Fibroblast of skin of right biceps (primary cell): ENCODE measurements around the gene PARK7.

Source experiments
- DNase-seq: peaks from one replicate; pipeline ENCODE4 v3.0.0-alpha.2; 2013

Gene PARK7

DNA sequence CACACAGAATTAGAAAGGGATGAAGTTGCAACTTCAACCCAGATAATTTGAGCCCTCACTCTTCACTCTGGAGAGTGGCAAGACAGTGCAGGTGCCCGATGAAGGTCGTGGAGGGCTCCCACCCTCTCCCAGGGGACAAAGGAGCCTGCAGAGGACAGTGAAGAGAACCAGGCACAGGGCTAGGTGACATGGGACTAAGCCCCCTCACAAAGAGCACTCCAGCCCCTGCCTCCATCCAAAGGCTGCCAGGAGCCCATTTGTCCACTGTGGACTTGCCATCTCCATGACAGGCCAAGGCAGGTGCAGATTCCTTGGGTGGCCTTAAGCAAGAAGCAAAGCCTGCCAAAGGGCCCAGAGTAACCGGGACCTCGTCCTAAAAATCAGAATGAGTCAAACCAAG is 49.5 kb downstream of the PARK7 start:
- no peak for DNase-seq

DNA sequence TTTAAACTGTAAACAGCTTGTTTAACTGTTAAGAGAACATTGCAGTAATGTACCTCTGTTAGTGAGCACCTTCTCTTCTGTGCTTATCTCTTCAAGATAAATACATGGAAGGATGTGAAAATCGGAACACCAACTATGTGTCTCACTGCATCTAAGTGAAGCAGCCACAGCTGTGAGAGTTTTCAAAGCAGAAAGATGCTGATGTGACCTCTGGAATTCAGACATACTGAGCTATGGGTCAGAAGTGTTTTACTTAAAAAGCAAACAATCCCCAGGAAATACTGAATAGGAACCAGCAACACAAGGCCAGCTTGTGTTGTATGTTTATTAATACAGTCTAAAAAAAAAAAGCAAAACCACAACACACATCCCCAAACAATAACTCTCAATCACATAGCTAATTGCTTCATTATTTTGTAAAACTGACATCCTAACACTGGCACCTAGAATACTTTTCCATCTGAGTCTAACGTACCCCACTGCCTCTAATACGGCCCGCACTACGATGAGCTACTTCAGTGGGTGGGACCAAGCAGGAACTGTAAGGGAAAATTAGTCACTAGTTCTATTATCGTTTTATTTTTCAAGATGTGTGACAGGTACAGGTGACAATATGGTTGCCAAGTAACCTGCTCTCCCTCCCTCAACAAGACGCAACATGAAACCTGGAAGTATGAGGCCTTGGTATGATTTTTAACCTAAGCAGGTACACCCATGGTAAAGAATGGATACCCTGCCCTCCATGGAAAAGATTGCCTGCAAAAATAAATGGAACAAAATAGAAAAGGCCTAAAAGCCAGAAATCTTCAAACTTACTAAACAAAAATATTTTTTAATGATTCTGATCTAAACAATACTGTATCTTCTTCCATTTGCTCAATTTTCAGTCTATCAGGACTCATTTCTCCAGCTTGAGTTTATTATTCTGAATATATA is 50.7 kb downstream of the PARK7 start:
- DNase-seq, result no peak

DNA sequence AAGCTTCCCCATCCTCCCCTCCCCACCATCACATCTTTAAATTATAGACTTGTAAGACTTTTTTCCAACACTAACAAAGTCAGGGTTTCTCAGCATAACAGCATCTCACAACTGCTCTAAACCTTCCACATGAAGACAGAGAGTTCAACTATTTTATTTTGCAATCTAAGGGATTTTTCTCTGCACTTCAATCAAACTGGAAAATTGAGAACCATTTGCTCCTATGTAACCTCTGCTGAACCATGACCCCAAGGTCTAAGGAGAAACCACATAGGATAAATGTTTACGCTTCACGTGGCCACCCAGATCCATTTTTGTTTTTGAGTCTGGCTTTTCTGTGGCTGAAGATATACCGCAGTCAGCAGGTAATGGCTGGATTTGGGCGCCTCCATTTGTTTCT is 51.4 kb downstream of the PARK7 start:
- no peak for DNase-seq

DNA sequence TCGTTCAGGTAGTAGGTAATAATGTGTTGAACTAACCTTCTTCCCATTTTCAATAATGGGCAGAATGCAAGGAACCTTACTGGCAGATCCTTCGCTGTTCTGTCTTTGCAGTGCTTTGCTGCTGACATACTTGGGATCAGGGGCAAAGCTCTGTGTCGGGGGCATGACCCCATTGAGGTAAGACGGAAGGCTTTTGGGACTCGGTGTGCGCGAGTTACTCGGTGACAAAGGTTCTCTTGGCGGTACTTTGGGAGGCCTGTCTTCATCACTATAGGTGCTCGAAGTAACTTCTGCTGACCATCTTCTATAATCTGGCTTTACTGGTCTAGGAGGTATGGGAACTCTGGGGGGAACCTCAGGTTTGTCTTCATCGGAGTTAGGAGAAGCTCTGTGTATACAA is 51.9 kb downstream of the PARK7 start:
- no peak for DNase-seq

DNA sequence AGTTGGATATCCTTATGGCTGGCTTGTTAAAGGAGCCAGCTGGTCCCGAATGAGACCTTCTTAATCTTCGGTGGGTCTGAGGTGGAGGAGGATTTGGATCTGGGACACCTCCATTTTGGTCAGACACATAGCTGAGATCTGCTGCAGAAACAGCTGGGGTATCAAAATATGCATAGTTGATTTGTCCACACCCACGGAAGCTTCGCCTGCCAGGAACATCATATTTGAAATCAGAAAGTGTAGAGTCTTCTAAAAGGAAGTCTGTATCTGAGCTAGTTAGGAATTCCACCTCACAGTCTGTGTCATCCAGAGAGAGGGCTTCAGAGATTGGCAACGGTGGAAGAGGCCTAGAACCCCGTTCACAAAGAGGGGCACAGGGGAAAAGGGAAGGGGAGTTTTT is 52.3 kb downstream of the PARK7 start:
- no peak for DNase-seq

DNA sequence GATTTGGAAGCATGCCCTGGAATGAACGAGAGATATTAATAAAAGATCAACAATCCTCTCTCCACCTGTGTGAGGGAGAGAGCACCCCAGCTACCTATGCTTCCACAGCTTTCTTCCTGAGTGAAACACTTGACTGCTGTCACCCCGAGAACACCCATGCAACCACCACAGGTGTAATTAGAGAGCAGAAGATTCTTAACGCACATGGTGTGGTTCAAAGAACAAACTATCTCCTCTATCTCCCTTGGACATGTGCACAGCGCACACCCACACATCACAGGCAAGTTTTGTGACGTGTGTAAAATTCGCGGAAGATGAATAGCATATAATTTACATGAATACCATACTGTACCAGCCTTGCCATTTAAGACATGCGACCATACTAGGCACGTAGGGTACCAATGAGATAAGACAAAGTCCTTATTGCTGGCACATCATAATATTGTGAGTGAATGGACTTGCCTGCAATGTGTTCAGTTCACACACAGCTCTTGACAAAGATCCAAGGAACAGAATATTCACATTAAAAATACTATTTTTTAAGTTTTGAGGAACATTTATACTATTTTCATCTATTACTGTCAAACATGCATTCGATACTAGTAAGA is 53.0 kb downstream of the PARK7 start:
- DNase-seq, result no peak

DNA sequence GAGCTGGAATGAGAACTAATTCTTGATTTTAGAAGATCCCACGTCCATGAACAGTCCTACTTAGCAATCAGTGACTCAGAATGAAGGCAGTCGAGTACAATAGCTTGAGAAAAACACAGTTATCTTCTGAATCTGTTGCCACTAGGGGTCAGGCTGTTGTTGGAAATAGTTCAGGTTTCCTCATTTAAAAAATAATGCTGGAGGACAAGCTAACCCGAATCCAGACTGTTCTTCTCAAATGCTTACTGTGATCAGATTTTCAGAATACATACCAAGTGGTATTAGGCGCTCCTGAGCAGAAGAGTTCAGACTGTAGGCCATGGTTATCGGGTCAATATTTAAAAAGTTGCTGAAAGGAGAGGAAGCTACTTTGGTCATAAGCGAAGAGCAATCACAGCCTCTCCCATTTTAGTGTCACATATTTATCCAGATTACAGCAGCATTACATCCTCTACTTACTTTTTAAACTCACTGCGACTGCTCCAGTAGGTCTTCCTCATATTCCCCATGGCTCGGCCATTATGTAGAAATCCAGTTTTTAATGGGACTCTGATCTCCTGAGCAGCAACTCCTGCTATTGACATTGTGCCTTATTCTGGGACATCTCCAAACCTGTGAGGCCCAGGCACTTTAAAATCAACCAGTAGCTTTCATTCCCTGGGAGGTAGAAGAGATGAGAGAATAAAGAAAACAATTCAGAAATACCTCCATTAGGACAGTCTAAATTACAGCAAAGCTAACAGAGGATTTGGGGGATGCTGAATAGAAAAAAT is 53.7 kb downstream of the PARK7 start:
- peak; percentile 88 for DNase-seq

DNA sequence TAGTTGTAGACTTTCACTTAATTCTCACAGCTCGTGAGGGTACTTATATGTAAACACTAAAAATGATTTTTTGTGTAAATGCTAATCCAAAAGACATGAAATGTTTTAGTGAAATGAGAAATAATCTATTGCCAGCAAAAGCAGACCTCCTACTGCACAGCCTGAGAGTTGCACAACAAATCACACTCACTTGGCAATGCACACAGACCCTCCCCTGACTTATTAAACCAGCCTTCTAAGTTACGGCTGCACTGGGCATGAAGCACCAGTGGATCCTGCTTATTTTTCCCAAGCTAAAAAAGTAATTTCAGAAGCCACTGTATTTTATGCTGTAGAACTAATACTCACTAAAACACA is 54.3 kb downstream of the PARK7 start:
- peak; percentile 27 for DNase-seq

DNA sequence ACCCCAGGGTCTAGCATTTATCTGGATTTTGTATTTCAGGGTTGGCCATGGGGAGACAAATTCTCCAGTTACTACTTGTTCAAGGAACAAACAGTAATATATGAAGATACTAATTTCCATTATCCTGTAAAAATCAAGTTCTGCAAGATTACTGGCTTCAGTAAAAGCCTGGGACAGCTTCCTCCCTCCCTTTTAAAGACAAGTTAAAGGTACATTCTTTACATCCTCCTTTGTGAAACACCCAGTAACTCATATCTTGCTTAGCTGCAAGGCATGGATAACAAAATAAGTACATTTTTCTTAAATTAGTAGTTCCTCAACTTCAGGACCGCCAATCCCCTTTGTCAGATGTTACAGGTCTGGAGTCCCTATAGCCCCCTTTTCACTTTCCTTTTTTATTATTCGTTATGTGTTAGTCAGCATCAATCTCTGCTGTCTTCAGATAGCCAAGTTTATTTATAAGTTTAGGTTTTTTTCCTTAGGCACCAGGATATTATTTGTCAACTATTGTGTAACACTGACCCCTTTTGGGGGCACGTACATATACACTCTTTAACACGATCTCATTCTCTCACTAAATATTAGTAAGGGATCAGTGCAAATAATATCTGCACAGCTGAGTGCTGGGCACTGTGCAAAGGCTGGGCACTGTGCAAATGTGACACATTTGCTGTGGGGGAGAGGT is 54.8 kb downstream of the PARK7 start:
- no peak for DNase-seq

DNA sequence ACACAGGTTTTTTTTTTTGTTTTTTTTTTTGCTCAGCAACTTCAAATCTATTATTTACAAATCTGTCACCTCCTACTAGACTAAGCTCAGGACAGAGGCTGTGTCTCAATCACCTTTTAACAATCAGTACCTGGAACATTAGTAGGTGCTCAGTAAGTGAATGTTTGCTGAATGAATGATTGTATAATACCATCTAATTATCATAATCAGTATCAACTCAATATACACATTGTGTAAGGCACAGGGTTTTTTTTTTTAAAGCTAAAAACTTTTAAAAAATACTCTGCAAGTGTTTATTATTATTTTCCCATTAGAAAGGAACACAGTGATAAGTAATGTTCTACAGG is 55.4 kb downstream of the PARK7 start:
- DNase-seq, result no peak

DNA sequence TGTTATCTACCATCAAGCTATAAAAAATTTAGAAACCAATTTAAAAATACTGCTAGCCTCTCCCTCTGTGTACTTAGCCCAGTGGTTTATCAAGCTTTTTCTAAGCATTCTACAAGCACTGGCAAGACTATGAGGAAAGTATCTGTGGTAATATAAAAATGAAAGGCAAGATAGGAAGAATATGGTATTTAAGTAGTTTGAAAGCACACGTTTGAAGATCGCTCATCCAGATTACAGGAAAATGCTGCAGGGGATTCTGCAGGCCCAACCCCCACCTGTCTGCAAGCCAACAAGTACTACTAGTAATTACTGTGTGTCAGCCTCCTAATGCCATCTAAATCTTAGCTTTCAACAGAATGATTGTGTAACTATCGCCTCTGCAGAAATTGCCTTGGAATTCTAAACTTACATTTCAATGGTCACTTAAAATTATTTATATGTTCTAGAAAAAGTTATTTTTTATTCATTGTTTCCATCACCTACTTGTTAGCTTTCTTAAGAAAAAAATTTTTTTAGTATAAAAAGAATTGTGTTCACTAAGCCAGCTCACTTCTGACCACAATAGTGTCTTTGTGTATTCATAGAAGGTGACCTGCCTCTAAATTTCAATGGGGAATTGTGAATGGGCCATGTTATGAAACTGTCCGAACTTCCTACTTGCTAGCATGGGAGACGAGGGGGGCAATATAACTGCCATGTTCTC is 56.1 kb downstream of the PARK7 start:
- DNase-seq, result peak; percentile 89

DNA sequence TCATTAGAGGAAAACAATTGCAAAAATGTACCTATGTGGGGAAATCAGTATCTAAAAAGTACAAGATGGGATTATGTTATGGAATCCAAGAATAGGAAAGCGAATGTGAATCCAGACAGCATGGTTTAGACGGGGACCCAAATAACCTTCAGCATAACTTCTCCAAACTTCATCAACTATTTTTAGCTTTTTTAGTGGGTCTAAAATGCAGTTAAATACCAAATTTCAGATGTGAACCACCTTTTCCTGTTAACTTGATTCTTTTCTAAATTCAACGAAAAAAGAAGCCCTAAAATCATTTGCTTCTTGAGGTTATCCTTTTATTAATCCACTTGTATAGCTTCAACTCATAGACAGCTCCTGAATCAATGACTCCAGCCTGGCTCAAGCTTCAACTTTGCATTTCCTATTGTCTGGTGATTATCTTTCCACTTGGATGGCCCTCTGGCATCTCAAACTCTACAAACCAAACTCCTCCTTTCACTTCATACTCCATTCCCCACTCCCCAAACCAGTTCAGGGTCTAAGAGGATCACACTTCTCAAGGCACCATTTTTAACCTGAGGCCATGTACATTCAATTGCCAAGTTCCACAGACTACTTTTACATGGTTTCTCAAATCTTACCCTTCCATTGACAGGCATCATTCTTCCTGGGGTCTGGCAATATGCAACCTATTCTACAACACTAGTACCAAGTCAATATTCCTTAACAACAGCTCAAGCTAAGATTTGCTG is 57.1 kb downstream of the PARK7 start:
- DNase-seq, result no peak

DNA sequence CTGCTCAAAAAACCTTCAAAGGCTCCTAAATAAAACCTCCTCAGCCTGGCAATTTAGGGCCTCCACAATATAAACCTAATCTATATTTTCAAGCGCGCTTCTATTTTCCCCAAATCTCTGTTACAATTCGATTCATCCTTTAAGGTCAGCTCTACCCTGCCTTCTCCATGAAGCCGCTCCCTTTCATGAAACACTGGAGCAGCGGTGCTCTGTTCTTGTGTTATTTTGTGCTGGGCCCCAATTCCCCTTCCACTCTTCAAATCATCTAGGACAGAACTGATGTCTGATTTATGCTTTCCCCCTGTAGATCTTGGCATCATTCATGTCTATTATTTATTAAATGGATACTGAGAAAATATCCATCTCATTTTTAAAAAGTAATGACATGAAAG is 57.7 kb downstream of the PARK7 start:
- DNase-seq, result no peak

DNA sequence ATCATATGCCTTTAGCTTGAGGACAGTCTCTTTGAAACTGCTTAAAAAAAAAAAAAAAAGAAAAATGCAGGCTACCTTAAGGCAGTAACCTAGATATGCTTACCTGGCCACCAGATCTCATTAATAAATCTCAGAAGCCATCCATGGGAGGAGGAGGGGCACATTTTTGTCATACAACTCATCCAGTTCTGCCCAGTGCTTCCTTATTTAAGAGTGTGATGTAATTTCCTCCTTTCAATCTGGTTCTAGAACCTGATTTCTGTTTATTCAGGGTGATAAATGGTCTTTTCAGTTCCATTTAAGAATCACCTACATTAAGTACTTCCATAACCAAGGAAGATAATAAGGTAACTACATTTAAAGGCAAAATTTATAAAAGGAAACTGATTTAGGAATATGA is 58.5 kb downstream of the PARK7 start:
- DNase-seq, result peak; percentile 65

DNA sequence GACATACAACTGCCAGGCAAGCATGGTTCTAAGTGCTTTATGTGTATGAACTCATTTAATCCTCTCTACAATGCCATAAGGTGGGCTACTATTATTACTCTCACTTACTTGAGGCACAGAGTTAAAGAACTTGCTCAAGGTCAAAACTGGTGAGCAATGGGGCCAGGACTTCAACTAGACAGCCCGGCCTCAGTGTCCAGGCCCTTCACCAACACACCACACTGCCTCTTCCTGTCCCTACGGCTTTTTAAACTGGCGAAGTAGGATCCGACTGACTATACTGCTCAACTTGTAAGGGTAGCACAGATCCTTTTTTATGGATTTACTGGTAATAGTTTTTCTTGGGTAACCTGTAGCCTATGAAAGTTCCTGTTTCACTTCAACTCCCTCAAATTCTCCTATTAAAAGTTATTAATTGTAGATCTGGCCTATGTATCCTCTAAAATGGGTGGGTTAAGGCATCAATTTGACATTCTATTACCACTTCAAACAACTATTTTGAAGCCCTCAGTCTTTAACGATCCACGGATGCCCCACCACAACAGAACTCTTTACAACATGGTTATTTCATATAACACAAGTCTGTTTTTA is 60.3 kb downstream of the PARK7 start:
- no peak for DNase-seq

DNA sequence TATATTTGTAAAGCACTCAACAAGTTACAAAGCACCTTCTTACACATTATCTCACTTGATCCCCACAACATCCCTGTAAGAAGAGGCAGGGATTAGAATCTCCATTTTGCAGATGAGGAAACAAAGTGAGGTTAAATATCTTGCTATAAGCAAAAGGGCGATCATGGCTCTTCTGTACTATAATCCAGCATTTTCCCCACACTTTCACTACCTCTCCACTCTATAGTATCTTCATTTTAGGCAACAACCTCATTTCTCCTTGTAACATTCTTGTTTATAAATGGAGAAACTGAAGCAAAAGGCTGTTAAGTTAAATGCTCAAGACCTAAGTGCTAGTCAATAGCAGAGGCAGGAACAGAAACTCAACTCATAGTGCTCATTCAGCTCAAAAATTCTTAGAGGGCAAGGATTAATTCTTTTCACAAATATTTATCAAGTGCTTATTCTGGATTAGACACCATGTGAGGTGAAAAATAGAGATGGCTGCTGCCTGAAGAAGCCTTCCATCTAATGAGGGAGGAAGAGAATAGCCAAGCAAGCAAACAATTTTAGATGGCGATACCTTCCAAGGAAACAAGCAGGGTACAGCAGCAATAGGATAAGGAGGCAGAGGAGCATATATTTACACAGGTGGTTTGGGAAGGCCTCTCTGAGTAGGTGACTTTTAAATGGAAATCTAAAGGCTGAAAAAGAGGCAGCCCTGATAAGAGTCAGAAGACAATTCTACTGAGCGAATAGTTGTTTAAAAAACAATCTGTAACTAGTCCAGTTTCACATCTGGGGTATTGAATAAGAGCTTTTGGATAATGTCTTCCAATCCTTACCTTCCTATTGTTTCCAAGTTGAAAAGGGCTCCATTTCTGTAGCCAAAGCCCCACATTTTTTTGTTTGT is 61.1 kb downstream of the PARK7 start:
- no peak for DNase-seq

DNA sequence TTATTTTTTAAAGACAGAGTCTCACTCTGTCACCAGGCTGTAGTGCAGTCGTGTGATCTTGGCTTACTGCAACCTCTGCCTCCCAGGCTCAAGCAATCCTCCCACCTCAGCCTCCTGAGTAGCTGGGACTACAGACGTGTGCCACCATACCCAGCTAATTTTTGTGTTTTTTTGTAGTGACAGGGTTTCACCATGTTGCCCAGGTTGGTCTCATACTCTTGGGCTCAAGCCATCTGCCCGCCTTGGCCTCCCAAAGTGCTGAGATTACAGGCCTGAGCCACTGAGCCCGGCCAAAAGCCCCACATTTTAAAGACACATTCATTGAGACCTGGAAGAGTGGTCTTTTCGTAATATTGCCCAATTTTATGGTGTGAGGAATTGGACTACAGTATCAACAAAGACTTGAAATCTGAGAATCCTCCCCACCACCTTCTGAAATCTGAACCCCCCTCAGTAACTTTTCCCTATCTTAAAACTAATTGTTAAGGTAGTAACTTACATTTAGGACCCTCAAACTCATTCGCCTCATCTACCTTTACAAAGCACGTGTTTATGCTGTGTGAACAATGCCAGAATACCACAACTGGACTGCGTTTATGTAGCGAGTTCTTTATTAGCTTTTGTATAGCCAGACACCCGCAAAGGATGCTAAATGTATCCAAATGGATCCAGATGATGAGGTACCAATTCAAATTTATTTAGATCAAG is 61.9 kb downstream of the PARK7 start:
- DNase-seq, result no peak

DNA sequence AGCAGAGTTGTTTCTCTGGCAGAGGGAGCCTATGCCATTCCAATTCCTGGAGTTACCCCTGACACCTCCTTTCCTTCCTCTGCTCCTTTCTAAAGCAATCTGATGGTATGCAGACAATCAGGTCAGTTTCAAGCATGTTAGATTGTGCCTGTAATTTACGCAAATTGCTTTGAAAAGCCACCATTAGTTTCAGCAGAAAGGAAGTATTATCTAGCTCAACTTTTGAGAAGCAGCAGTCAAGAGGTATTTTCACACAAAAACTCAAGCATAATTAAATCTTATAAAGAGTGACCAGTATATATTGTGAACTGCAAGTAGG is 62.4 kb downstream of the PARK7 start:
- DNase-seq, result no peak

DNA sequence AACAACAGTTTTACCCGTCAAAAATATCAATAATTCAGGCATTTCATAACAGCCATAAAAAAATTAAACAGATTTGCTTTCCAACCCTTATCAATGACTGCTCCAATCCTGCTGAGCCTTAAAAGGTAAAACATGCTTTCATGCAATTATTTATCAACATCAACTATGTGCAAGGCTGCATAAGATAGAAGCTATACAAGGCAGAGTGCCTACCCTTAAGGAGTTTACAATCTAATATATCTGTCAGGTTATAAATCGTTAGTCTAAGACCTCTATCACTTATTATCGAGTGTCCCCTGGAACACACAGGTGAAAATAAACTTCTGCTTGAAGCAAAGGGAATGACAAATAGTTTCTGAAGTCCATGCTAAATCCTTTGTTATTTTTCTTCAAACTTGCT is 62.8 kb downstream of the PARK7 start:
- DNase-seq, result no peak

DNA sequence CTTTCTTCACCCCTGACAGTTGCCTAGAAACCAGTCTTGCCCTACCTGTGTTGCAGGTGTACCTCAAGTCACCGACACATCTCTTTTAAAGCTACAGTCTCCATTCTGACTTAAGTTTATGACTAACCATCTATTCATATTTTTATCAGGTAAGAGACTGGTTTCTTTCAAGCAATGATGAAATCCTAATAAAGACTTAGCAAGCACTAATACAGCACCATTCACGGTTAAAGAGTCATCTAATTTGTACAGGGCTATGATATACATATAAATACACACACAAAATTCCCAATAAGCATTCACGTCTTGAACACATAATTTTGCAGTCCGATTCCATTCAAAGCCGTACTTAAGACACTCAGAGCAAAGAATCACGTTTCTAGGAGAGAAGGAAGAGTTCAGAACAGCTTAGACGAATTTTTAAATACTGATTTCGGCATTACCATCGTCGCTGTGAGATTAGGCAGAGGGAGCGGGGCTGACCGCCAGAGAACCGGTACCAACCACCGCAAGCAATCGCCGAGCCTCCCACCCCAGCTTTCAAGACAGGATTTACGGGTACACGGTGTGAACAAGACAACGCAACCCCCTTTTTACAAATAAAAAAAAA is 63.7 kb downstream of the PARK7 start:
- DNase-seq, result no peak
